ENCODE data around the gene SMTNL2. TPM values are rescaled to one million over a fixed set of nuclear protein-coding genes. Genes with fewer than 3 reads are reported as not detected.

Gene SMTNL2
- not detected in 2 replicates for total RNA-seq (2014; rRNA removed)
- polyA plus RNA-seq (2012) = not detected

GRCh38 chr17:4584101-4584916 lies at the start of gene SMTNL2:
TSS of gene SMTNL2 (plus strand) at chr17:4584529. CDS start at chr17:4584606, 77 bp downstream.
- no peak for DNase-seq (ENCODE audit: low read depth)

DNA sequence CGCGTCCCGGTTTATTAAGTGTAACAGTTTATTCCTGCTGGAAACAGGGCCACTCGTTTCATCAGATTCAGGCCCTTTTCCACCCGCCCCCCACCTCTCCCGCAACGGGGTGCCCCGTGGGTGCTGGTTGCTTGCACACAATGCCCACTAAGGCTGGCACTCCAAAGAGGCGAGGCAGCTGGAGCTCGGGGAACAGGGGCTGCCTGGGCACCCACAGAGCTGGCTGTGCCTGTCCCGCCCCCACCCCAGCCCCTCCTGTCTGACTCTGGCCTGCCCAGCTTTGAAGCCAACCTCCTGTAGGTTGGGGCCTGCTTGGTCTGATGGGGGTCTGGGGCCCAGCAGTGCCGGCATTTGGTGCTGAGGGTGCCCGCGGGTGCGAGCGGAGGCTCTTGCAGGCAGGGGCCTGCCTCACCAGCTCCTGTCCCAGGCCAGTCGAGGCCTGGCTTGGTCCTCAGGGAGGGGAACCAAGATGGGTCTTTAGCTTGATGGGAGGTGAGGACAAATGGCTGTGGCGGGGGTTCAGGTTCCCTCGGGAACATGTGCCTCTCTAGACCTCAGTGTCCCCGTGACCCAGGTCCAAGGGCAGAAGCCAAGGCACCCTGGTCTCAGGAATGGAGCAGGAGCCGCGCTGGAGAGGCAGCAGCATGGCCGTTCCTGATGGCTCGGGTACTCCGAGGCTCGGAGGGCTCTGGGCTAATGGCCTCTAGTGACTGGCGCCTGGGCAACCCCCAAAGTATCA lies 49.2 kb upstream of the SMTNL2 start:
- no peak for DNase-seq (ENCODE audit: low read depth)

GRCh38 chr17:4535667-4536258 lies 48.6 kb upstream of the SMTNL2 start:
- no peak for DNase-seq (ENCODE audit: low read depth)

DNA sequence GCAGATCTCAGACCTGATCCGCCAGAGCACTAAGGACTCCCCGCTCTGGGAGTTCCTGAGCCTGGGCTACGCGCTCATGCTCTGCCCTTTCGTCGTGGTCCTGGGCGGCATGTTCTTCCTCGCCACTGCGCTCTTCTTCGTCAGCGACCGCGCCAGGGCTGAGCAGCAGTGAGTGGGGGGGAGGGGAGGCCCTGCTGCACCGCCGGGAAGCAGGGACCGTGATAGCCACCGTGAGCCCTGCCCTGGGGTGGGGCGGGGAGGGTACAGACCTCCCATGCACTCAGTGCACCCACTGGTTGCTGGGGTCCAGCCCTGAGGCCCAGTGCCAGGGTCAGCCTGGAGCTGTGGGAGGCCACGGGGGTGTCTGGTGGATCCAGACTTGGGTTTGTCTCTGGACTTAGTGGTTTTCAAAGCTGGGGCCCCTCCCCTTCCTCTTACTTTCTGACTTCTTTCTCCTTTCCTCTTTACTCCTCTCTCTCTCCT lies 48.0 kb upstream of the SMTNL2 start:
- no peak for DNase-seq (ENCODE audit: low read depth)

GRCh38 chr17:4536742-4537411 lies 47.5 kb upstream of the SMTNL2 start:
- no peak for DNase-seq (ENCODE audit: low read depth)

- no peak for DNase-seq (ENCODE audit: low read depth)
Observed at GRCh38 chr17:4537451-4538235, 46.7 kb upstream of the SMTNL2 start.

GRCh38 chr17:4538236-4539002 lies 45.9 kb upstream of the SMTNL2 start:
- DNase-seq (ENCODE audit: low read depth) = no peak

DNA sequence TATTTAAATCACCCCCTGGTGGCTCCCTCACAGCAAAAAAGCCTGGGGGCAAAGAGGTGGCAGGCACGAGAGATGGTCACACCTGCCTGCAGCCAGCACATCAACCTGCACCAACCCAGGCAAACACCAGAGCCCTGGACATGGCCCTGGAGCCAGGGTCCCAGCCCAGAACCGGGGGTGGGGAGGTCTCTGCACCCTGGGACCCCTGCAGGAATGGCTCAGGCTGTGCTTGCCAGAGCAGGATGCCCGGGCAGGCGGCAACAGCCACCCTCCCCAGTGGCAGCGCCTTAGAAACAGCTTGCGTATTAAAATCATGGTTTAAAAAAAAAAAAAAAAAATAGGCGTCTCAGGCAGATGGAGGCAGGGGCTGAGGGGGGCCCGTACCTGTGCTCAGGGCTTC lies 45.3 kb upstream of the SMTNL2 start:
- no peak for DNase-seq (ENCODE audit: low read depth)

DNA sequence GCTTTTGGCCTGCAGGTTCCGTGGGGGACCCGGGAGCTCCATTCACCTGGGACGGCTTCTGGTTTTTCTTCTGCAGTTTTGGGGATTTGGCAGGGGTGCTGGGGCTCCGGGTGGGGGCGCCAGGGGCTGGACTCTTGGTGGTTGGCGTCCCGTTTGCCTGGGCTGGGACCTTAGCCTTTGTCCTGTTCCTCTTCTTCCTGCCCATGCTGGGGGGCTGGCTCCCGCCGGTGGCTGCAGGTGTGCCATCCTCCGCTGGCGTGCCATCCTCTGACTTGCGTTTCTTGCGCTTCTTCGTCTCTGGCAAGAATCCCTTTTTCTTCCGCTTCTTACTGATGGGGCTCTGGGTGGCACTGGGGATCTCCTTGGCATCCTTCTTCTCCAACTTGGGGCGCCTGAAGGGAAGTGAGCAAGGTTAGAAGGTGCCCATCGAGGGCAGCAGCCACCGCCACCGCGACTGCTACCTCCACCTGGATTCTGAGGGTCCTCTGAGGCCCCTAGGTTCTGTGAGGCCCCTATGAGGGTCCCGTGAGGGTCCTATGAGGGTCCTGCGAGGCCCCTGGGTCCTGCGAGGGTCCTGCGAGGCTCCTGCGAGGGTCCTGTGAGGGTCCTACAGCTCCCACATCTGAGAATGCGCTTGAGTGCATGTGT lies 44.6 kb upstream of the SMTNL2 start:
- DNase-seq (ENCODE audit: low read depth) = no peak

DNA sequence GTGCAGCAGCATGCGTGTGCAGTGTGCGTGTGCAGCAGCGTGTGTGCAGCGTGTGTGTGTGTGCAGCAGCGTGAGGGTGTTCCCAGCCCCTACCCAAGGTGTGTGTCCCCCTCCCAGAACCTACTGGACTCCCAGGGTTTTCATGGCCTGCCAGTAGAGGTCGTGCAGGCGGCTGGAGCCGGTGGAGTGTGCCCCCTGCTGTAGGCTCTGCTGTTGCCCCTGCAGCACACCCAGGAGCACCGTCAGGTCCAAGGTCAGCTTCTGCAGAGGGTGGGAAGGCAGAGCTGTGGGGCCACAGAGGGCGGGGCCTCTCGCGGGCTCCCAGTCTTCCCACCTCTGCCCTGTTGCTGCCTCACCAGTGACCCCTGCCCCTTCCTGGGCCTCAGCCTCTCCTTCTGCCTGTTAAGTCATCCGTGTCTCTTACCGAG lies 44.1 kb upstream of the SMTNL2 start:
- no peak for DNase-seq (ENCODE audit: low read depth)

DNA sequence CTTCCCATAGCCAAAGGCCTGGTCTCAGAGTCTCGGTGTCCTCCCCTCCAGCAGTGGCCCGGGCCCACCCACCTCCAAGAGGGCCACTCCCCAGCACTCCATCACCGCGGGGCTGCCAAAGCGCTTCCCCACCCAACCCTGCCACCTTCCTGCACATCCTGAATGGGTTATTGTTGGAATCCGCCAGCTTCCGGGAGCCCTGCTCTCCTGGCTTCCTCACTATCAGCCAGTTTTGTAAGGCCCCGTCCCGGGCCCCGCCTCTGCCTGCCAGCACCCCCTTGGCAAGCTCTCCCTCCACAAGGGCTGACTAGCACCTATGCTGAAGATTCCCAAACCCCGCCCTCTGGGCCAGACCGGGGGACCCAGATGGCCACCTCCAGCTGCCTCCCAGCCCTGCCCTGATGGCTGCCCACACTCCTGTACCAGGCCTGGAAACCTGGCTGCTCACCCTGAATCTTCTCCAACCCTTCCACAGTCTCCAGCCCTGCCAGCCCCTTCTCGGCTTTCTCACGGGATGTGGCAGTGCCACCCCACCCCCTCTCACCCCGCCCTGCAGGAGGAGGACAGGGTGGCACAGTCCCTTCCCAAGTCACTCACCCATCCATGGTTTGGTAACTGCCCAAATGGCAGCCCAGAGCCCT lies 43.5 kb upstream of the SMTNL2 start:
- DNase-seq (ENCODE audit: low read depth) = no peak

- no peak for DNase-seq (ENCODE audit: low read depth)
Observed at GRCh38 chr17:4541328-4542002, 42.9 kb upstream of the SMTNL2 start.

DNA sequence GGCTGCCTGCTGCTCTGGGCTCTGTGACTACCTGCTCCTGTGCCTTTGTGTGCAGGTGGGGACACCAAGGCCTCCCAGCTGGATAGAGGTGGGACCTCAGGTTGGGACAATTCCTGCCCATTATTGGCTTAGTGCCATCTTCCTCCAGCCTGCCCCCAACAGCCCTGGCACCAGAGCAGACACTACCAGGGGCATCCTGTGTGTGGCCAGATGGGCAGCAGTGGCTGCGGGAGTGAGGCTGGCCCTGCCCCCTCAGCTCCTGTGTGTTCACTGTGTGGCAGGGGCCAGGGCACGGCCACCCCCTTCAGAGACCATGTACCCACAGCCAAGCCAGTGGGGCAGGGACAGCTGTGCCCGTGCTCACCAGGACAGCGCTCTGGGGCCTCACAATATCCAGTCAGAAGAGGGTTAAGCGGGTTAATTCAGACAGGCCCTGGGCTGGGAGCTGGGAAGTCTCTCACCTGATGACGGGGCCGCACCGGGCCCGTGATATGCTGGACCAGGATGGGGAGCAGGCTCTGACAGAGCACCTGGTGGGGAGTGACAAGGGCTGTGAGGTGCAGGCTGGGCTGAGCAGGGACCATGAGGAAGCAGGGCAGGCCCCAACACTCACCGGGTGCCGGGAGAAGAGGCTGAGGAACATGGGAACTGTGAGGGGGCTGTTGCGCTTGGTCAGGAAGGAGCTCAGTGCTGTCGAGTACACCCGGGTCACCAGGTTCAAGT lies 42.2 kb upstream of the SMTNL2 start:
- no peak for DNase-seq (ENCODE audit: low read depth)

DNA sequence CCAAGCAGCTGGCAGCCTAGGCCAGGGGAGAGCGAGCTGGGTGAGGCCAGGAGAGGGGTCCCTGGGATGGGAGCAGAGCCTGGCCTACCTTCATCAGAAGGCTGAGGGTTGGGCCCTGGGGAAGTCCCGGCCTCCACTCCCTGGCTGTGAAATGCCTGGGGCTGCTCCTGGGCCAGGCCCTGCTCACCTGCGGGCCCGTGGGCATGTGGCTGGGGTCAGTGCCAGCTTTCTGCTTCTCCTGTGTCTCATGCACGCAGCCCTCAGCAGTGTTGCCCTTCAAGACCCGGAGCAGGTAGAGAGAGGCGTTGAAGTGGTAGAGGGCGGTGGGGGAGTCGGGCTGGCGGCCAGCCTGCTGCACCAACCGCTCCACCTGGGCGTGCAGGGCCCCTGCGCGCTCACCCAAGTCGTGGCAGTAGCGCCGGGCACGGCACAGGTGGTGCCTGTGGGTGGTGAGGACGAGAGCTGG lies 41.6 kb upstream of the SMTNL2 start:
- DNase-seq (ENCODE audit: low read depth) = no peak

- no peak for DNase-seq (ENCODE audit: low read depth)
Observed at GRCh38 chr17:4543557-4544026, 40.7 kb upstream of the SMTNL2 start.

DNA sequence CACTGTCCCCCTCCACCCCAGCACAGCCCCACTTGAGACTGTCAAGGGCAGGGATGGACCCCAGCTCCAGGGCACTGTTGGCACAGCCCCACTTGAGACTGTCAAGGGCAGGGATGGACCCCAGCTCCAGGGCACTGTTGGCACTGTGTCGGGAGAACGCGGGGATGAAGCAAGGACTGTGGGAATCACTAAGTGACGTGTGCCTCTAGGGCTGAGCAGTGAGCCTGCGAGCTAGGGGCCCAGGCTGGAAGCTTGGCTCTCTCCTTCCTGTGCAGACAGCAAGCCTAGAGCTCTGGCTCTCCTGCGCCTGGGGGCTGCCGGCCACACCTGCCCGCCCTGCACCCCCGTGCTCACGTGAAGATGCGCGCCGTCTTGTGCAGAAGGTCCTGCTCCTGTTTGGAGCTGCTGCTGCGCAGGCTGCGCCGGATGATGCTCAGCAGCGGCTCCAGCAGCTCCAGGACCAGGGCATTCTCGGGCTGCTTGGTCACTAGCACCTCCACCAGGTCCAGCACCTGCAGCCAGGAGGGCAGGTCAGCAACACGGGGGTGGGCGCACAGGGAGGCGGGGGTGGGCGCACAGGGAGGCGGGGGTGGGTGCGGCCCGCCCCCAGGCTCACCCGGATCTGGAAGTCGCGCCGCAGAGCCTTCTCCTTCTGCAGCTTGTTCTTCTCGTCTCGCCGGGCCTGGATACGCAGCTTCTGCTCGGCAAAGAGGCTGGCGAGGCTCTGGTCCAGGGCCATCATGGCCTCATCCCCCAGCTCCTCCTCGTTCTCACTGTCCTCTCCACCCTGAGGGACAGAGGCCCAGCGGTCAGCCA lies 40.0 kb upstream of the SMTNL2 start:
- no peak for DNase-seq (ENCODE audit: low read depth)

- DNase-seq (ENCODE audit: low read depth) = no peak
Observed at GRCh38 chr17:4544951-4545216, 39.4 kb upstream of the SMTNL2 start.

All from LHCN-M2 (cell line).